Measurements from ENCODE around the gene AFF1. TPM values are rescaled to one million over a fixed set of nuclear protein-coding genes. Genes with fewer than 3 reads are reported as not detected.

AFF1 gene
- total RNA-seq, 1 experiment from 2014 or later: 23.9 TPM

GRCh38 chr4:87088186-87088585 lies 153.4 kb downstream of the AFF1 start:
- Histone ChIP-seq H3K4me3 (ENCODE audit: low read depth in 2 of 2, low read length in 2 of 2) (no peak overlapping the region), H3K36me3 (ENCODE audit: control insufficient read depth, insufficient read depth, low read length) (no peaks in the 10 kb centered on the region), H3K27me3 (ENCODE audit: control insufficient read depth, insufficient read depth, low read length) (no peaks in the 10 kb centered on the region), H3K9me3 (ENCODE audit: control insufficient read depth, insufficient read depth, low read depth, low read length) (no peaks in the 10 kb centered on the region), H3K4me1 (ENCODE audit: control insufficient read depth, insufficient read depth, low read length) (peaks cover 3% of the 10 kb centered on the region; the same call in 1 of the 2 replicates), H3K27ac (ENCODE audit: low read length) (no peak overlapping the region)
- ATAC-seq (no peak), DNase-seq (ENCODE audit: low read depth, low spot score) (no peak)
- ChIA-PET POLR2A (no interaction called here), CTCF (no interaction called here)
- TF ChIP-seq REST (IDR thresholded peaks at IDR 0.05; ENCODE audit: insufficient read depth in 1 of 2, low read depth in 2 of 2, low read length in 1 of 2) (no peak), CTCF (IDR thresholded peaks at IDR 0.05) (no peak), SIN3A (IDR thresholded peaks at IDR 0.05; ENCODE audit: borderline replicate concordance, insufficient read depth, low read depth, low read length) (no peak), POLR2AphosphoS5 (IDR thresholded peaks at IDR 0.05; ENCODE audit: low read depth, low read length) (no peak), TCF7L2 (IDR thresholded peaks at IDR 0.05; ENCODE audit: low read depth, low read length) (no peak)
- intact Hi-C loops (cut with micrococcal nuclease; ENCODE audit: unreplicated experiment) (no loop called here), in situ Hi-C loops (cut with HindIII; ENCODE audit: low pct_unique_long_range_greater_than_20kb, low sequenced_read_pairs) (no loop called here)
- no TSS peak for BruUV-seq (replicated peaks)

- TF ChIP-seq TCF7L2 (IDR thresholded peaks at IDR 0.05; ENCODE audit: low read depth, low read length) (no peak), SIN3A (IDR thresholded peaks at IDR 0.05; ENCODE audit: borderline replicate concordance, insufficient read depth, low read depth, low read length) (no peak), CTCF (IDR thresholded peaks at IDR 0.05) (no peak), REST (IDR thresholded peaks at IDR 0.05; ENCODE audit: insufficient read depth in 1 of 2, low read depth in 2 of 2, low read length in 1 of 2) (no peak), POLR2AphosphoS5 (IDR thresholded peaks at IDR 0.05; ENCODE audit: low read depth, low read length) (no peak)
- Histone ChIP-seq H3K36me3 (ENCODE audit: control insufficient read depth, insufficient read depth, low read length) (no peaks in the 10 kb centered on the region), H3K9me3 (ENCODE audit: control insufficient read depth, insufficient read depth, low read depth, low read length) (no peaks in the 10 kb centered on the region), H3K27ac (ENCODE audit: low read length) (no peak overlapping the region), H3K4me3 (ENCODE audit: low read depth in 2 of 2, low read length in 2 of 2) (no peak overlapping the region), H3K27me3 (ENCODE audit: control insufficient read depth, insufficient read depth, low read length) (no peaks in the 10 kb centered on the region), H3K4me1 (ENCODE audit: control insufficient read depth, insufficient read depth, low read length) (peaks cover 3% of the 10 kb centered on the region; the same call in 1 of the 2 replicates)
- DNase-seq (ENCODE audit: low read depth, low spot score): no peak
- intact Hi-C loops (cut with micrococcal nuclease; ENCODE audit: unreplicated experiment) (no loop called here), in situ Hi-C loops (cut with HindIII; ENCODE audit: low pct_unique_long_range_greater_than_20kb, low sequenced_read_pairs) (no loop called here)
- ChIA-PET POLR2A (no interaction called here), CTCF (no interaction called here)
- no peak for ATAC-seq
- BruUV-seq (replicated peaks): no TSS peak
These were observed 154.6 kb downstream of the AFF1 start for GRCh38 chr4:87089368-87089767.

Measured in Panc1 (cell line).